ENCODE results near the gene C1orf216. TPM values are rescaled to one million over a fixed set of nuclear protein-coding genes. Genes with fewer than 3 reads are reported as not detected.
"Not testable (repeated sequence)": the region's sequence is repeated elsewhere in the genome, so short reads cannot be mapped to it uniquely, and the experiment has no call there.

C1orf216 gene
- total RNA-seq, 1 experiment from 2014 or later, result 14.7 TPM

GRCh38 chr1:35706846-35707600 lies 11.7 kb downstream of the C1orf216 start:
- no peak for DNase-seq (ENCODE audit: low spot score)

GRCh38 chr1:35702508-35702907 lies 16.2 kb downstream of the C1orf216 start:
- no peak for DNase-seq (ENCODE audit: low spot score)

GRCh38 chr1:35699152-35699551 lies 19.5 kb downstream of the C1orf216 start:
- DNase-seq (ENCODE audit: low spot score), result not testable (repeated sequence)

- DNase-seq (ENCODE audit: low spot score), result no peak
Measured at GRCh38 chr1:35692317-35692716, 26.4 kb downstream of the C1orf216 start.

GRCh38 chr1:35691571-35692220 lies 27.0 kb downstream of the C1orf216 start:
- no peak for DNase-seq (ENCODE audit: low spot score)

GRCh38 chr1:35691080-35691479 lies 27.6 kb downstream of the C1orf216 start:
- no peak for DNase-seq (ENCODE audit: low spot score)

GRCh38 chr1:35690103-35690502 lies 28.6 kb downstream of the C1orf216 start:
- DNase-seq (ENCODE audit: low spot score), result not testable (repeated sequence)

GRCh38 chr1:35688161-35688560 lies 30.5 kb downstream of the C1orf216 start:
- DNase-seq (ENCODE audit: low spot score), result no peak

- no peak for DNase-seq (ENCODE audit: low spot score)
Measured at GRCh38 chr1:35683012-35683411, 35.7 kb downstream of the C1orf216 start.

- DNase-seq (ENCODE audit: low spot score), result no peak
Measured at GRCh38 chr1:35680271-35680670, 38.4 kb downstream of the C1orf216 start.

GRCh38 chr1:35675773-35676172 lies 42.9 kb downstream of the C1orf216 start:
- DNase-seq (ENCODE audit: low spot score), result no peak

GRCh38 chr1:35674111-35674510 lies 44.6 kb downstream of the C1orf216 start:
- no peak for DNase-seq (ENCODE audit: low spot score)

GRCh38 chr1:35672116-35672515 lies 46.6 kb downstream of the C1orf216 start:
- DNase-seq (ENCODE audit: low spot score), result no peak

GRCh38 chr1:35668506-35668905 lies 50.2 kb downstream of the C1orf216 start:
- no peak for DNase-seq (ENCODE audit: low spot score)

- DNase-seq (ENCODE audit: low spot score), result no peak
Measured at GRCh38 chr1:35666916-35667315, 51.8 kb downstream of the C1orf216 start.

GRCh38 chr1:35666216-35666615 lies 52.5 kb downstream of the C1orf216 start:
- DNase-seq (ENCODE audit: low spot score), result no peak

Other genes starting within 250 kb of the C1orf216 start
- 16.1 and 21.9 TPM in 2 replicates for gene KIAA0319L, start 161.5 kb downstream of the C1orf216 start, total RNA-seq (2014; rRNA removed; shearing (Covaris generic))
- 8.0 and 9.9 TPM in 2 replicates for gene NCDN, start 161.1 kb downstream of the C1orf216 start, total RNA-seq (2014; rRNA removed; shearing (Covaris generic))
- not detected in 2 replicates for gene TFAP2E, start 145.6 kb downstream of the C1orf216 start, total RNA-seq (2014; rRNA removed; shearing (Covaris generic))
- 30.2 and 39.5 TPM in 2 replicates for gene PSMB2, start 77.4 kb downstream of the C1orf216 start, total RNA-seq (2014; rRNA removed; shearing (Covaris generic))
- 13.8 and 14.2 TPM in 2 replicates for gene CLSPN, start 51.1 kb upstream of the C1orf216 start, total RNA-seq (2014; rRNA removed; shearing (Covaris generic))
- gene AGO4, start 89.1 kb upstream of the C1orf216 start, total RNA-seq (2014; rRNA removed; shearing (Covaris generic)), result 0.64 and 1.4 TPM in 2 replicates
- gene AGO1, start 164.3 kb upstream of the C1orf216 start, total RNA-seq (2014; rRNA removed; shearing (Covaris generic)), result 5.8 and 5.9 TPM in 2 replicates
- 8.1 and 8.9 TPM in 2 replicates for gene AGO3, start 212.2 kb upstream of the C1orf216 start, total RNA-seq (2014; rRNA removed; shearing (Covaris generic))

All from H4 (cell line).